Measurements from ENCODE around the gene C11orf58. TPM values are rescaled to one million over a fixed set of nuclear protein-coding genes. Genes with fewer than 3 reads are reported as not detected.

The C11orf58 gene
- total RNA-seq, 1 donor from 2014 or later: 143 TPM

DNA sequence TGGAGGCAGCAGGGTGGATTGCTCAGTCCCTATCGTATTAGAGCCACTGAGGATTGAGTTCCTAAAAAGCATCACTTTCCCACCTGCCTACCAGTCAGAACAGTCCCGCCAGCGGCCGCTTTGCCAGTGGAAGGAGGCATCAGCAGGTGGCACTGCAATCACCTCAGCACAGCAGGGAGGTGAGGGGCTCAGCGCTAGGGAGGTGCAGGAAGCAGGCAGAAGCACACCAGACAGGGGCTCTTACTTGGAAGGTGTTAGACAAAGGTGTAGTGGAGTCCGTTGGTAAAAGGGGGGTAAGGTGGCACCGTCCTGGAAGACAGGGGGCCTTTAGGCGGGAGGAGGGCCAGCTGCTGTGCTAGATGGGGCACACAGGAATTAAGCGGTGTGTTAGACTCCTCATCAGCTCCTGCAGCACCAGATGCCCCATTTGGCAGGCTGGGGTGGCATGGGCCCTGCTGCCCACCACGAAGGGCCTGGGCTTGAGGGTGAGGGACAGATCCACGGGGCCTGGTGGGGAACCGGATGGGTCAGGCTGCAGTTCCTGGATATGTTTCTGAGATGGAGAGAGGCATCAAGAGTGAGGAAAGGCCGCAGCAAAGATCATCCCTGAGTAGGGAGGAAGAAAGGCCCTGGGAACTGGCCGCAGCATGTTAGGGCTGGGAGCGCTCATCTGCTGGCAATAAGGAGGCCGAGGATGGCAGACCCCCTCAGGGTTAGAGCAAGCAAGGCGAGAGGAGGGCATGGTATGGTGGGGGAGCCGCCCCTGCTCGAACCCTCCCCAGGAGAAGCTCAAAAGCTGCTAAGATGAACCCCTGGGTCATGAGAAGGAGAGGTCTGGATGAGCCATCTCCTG lies 42.5 kb downstream of the C11orf58 start:
- Mint-ChIP-seq H3K4me3 (ENCODE audit: unreplicated experiment) (no peak overlapping the region), H3K36me3 (ENCODE audit: unreplicated experiment) (peaks cover 2% of the 10 kb centered on the region), H3K4me1 (ENCODE audit: unreplicated experiment) (peaks cover 3% of the 10 kb centered on the region), H3K9me3 (ENCODE audit: unreplicated experiment) (no peaks in the 10 kb centered on the region), H3K27ac (ENCODE audit: unreplicated experiment) (no peak overlapping the region), H3K27me3 (ENCODE audit: unreplicated experiment) (no peaks in the 10 kb centered on the region)
- TF ChIP-seq CTCF (IDR thresholded peaks at IDR 0.05): no peak
- DNase-seq (ENCODE audit: extremely low spot score, unreplicated experiment): no peak

GRCh38 chr11:16781936-16782919 lies 43.8 kb downstream of the C11orf58 start:
- H3K9me3 Mint-ChIP-seq (ENCODE audit: unreplicated experiment): no peaks in the 10 kb centered on the region
- no peak for TF ChIP-seq CTCF (IDR thresholded peaks at IDR 0.05)
- DNase-seq (ENCODE audit: extremely low spot score, unreplicated experiment): no peak
- H3K27ac Mint-ChIP-seq (ENCODE audit: unreplicated experiment): no peak overlapping the region
- H3K4me3 Mint-ChIP-seq (ENCODE audit: unreplicated experiment): no peak overlapping the region
- H3K4me1 Mint-ChIP-seq (ENCODE audit: unreplicated experiment): peaks cover 6% of the 10 kb centered on the region
- no peaks in the 10 kb centered on the region for H3K27me3 Mint-ChIP-seq (ENCODE audit: unreplicated experiment)
- peaks cover 2% of the 10 kb centered on the region for H3K36me3 Mint-ChIP-seq (ENCODE audit: unreplicated experiment)

DNA sequence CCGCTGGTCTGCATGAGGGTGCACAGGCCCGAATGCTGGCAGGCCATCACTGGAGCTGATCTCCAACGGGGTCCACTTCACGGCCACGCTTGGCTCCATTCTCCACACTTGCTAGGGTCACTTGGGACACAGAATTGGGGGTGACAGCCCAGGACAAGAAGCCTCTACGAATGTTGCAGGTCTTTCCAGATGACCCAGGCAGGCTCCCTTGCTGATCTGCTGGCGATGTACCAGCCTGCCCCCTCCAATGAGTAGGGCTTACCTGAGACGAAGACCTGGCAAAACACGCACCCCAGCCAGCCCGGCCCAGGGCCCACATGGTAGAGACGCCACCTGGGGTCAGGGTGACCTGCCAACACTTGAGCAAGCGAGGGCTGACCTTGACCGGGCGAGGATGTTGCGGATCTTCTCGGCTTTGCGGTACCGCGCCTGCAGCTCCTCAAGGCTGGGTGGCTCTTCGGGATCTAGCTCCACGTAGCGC lies 44.9 kb downstream of the C11orf58 start:
- Mint-ChIP-seq H3K9me3 (ENCODE audit: unreplicated experiment) (no peaks in the 10 kb centered on the region), H3K27ac (ENCODE audit: unreplicated experiment) (no peak overlapping the region), H3K4me1 (ENCODE audit: unreplicated experiment) (peaks cover 15% of the 10 kb centered on the region), H3K36me3 (ENCODE audit: unreplicated experiment) (peaks cover 2% of the 10 kb centered on the region), H3K27me3 (ENCODE audit: unreplicated experiment) (no peaks in the 10 kb centered on the region), H3K4me3 (ENCODE audit: unreplicated experiment) (no peak overlapping the region)
- no peak for DNase-seq (ENCODE audit: extremely low spot score, unreplicated experiment)
- TF ChIP-seq CTCF (IDR thresholded peaks at IDR 0.05): no peak

- Mint-ChIP-seq H3K27ac (ENCODE audit: unreplicated experiment) (no peak overlapping the region), H3K4me3 (ENCODE audit: unreplicated experiment) (no peak overlapping the region), H3K27me3 (ENCODE audit: unreplicated experiment) (no peaks in the 10 kb centered on the region), H3K9me3 (ENCODE audit: unreplicated experiment) (no peaks in the 10 kb centered on the region), H3K36me3 (ENCODE audit: unreplicated experiment) (peaks cover 2% of the 10 kb centered on the region), H3K4me1 (ENCODE audit: unreplicated experiment) (peaks cover 18% of the 10 kb centered on the region)
- TF ChIP-seq CTCF (IDR thresholded peaks at IDR 0.05): no peak
- no peak for DNase-seq (ENCODE audit: extremely low spot score, unreplicated experiment)
Observed at GRCh38 chr11:16784097-16784496, 45.6 kb downstream of the C11orf58 start.
